ENCODE data around the gene NTRK2.
"Not testable (repeated sequence)": the region's sequence is repeated elsewhere in the genome, so short reads cannot be mapped to it uniquely, and the experiment has no call there.

The NTRK2 gene

DNA sequence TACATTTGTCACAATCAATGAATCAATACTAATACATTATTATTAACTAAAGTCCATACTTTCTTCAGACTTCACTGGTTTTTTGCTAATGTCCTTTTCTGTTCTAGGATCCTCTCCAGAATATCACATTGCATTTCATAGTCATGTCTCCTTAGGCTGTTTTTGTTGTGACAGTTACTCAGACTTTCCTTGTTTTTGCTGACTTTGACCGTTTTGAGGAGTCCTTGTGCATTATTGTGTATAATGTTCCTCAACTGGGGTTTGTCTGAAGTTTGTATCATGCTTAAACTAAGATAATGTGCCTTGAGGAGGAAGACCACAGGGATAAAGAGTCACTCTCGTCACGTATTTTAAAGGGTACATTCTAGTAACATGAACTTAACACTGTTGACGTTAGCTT lies 376.9 kb downstream of the NTRK2 start:
- FAIRE-seq (no peak), DNase-seq (ENCODE audit: insufficient read length, low spot score) (no peak)
- TF ChIP-seq SPI1 (IDR thresholded peaks at IDR 0.05; ENCODE audit: low read depth, low read length) (no peak), PAX5 (IDR thresholded peaks at IDR 0.05; ENCODE audit: insufficient read depth, low read length, severe bottlenecking) (no peak)

DNA sequence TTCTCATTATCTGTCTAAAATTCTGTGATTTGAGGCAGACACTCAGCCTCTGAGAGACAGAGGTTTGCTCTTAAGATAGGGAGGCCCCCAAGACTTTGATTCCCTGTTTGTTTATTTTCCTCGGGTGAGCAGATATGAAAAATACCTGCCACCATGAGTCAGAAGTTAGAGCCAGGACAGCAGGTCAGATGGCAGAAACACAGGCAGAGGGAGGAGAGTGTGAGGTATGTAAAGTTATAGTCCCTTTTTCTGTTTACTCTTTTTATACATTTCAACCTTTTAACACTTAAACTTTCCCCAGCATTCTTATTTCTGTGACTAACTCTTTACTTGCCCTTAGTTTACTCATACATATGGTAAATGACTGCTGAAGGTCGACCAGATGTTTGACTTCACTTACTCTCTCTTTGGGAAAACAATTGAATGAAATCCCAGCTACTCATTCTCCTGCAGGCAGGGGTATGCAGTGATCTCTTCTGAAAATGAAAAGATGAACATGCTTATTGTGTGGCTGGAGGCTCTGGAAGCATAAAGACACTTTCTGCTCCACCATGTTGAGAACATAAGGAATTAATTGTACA lies 383.8 kb downstream of the NTRK2 start:
- TF ChIP-seq SPI1 (IDR thresholded peaks at IDR 0.05; ENCODE audit: low read depth, low read length) (no peak), POLR2AphosphoS5 (IDR thresholded peaks at IDR 0.05; ENCODE audit: low read depth, low read length) (no peak), POLR2A (IDR thresholded peaks at IDR 0.05; ENCODE audit: low read depth, low read length) (no peak), POU2F2 (IDR thresholded peaks at IDR 0.05; ENCODE audit: low read depth, low read length) (no peak), TAF1 (IDR thresholded peaks at IDR 0.05; ENCODE audit: low read depth, low read length) (no peak)
- FAIRE-seq (no peak), DNase-seq (ENCODE audit: insufficient read length, low spot score) (no peak)

DNA sequence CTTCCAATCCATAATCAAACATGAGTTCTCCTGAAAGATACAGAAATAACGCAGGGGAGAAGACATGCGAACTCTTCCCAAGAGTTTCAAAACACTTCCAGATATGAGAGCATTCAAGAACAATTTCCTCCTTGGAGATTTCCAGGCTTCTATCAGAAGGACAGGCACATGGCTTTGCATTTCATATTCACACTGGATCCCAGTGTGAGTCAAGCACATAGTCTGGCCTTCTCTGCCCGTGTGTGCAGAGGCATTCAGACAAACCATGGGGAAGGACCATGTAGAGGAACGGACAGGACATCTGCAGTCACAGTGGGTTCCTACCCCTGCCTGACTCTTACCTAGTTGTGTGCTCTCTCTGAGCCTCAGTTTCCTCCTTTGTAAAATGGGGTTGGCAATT lies 384.5 kb downstream of the NTRK2 start:
- FAIRE-seq (no peak), DNase-seq (ENCODE audit: insufficient read length, low spot score) (no peak)
- TF ChIP-seq TAF1 (IDR thresholded peaks at IDR 0.05; ENCODE audit: low read depth, low read length) (no peak), SPI1 (IDR thresholded peaks at IDR 0.05; ENCODE audit: low read depth, low read length) (no peak), POU2F2 (IDR thresholded peaks at IDR 0.05; ENCODE audit: low read depth, low read length) (no peak), PAX5 (IDR thresholded peaks at IDR 0.05; ENCODE audit: insufficient read depth, low read length, severe bottlenecking) (no peak), POLR2A (IDR thresholded peaks at IDR 0.05; ENCODE audit: low read depth, low read length) (no peak), POLR2AphosphoS5 (IDR thresholded peaks at IDR 0.05; ENCODE audit: low read depth, low read length) (no peak)

DNA sequence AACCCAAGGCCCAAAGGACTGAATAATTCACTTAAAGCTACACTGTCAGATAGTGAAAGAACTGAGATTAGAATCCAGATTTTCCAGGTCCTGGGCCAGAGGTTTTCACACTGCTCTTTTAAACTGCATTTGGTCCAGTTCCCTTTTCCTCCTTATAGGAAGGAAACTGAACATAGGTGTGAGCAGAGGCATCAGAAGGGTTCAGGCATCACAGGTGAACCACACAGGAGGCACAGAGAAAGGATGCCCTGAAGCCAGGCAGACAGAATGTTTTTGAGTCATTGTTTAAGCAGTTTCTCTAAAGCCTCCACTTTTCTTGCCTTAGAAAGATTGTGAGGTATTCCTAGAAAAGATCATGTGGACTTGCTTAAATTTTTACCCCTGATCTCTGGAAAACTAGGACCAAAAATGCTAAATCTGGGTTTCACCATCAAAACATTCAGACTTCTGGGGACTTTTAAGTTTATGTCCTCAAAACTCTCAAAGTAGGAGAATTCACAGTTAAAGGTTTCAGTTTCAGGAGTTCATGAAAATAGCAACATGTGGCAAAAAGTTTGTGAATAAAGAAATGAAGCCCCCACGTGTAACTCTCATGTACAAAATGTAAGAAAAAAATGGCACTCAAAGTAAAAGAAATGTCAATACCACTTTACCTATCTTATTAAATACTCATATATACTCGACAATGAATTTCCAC lies 386.1 kb downstream of the NTRK2 start:
- no peak for DNase-seq (ENCODE audit: insufficient read length, low spot score)
- no peak for FAIRE-seq
- TF ChIP-seq POU2F2 (IDR thresholded peaks at IDR 0.05; ENCODE audit: low read depth, low read length) = no peak
- TF ChIP-seq SPI1 (IDR thresholded peaks at IDR 0.05; ENCODE audit: low read depth, low read length) = peak; percentile 43; the same call in 1 of the 2 replicates
- TF ChIP-seq PAX5 (IDR thresholded peaks at IDR 0.05; ENCODE audit: insufficient read depth, low read length, severe bottlenecking) = no peak

DNA sequence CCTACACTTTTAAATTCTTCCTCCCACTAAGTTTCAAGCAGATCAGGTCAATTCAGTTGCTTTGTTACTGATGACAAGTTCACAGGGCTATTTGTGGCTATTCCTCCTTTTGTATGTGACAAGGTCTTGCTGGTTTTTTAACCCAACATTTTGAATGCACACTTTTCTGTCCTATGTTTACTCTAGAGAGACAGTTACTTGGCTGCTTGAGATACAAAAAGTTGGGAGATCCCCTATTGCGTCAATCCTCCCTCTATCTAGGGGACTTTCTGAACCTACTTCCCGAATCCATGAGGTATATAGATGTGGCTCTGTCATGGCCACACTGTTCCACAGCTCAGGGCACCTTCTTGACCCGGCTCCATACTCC lies 386.7 kb downstream of the NTRK2 start:
- DNase-seq (ENCODE audit: insufficient read length, low spot score) (no peak), FAIRE-seq (no peak)
- TF ChIP-seq SPI1 (IDR thresholded peaks at IDR 0.05; ENCODE audit: low read depth, low read length) (no peak), TAF1 (IDR thresholded peaks at IDR 0.05; ENCODE audit: low read depth, low read length) (no peak), POLR2AphosphoS5 (IDR thresholded peaks at IDR 0.05; ENCODE audit: low read depth, low read length) (no peak), POLR2A (IDR thresholded peaks at IDR 0.05; ENCODE audit: low read depth, low read length) (no peak), POU2F2 (IDR thresholded peaks at IDR 0.05; ENCODE audit: low read depth, low read length) (no peak), PAX5 (IDR thresholded peaks at IDR 0.05; ENCODE audit: insufficient read depth, low read length, severe bottlenecking) (no peak)

DNA sequence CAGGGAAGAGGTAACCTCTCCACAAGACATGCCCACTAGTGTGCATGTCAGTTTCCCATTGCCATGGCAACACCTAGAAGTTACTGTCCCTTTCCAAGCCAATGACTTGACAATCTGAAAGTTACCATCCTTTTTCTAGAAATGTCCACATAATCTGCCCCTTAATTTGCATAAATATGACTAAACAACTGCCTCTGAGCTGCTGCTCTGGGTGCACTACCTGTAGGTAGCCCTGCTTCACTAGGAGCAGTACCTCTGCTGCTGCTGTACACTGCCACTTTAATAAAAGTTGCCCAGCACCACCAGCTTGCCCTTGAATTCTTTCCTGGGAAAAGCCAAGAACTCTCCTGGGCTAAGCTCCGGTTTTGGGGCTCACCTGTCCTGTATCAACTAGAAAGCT lies 392.4 kb downstream of the NTRK2 start:
- FAIRE-seq (no peak), DNase-seq (ENCODE audit: insufficient read length, low spot score) (no peak)
- TF ChIP-seq TAF1 (IDR thresholded peaks at IDR 0.05; ENCODE audit: low read depth, low read length) = no peak
- TF ChIP-seq POLR2AphosphoS5 (IDR thresholded peaks at IDR 0.05; ENCODE audit: low read depth, low read length) = no peak
- no peak for TF ChIP-seq POLR2A (IDR thresholded peaks at IDR 0.05; ENCODE audit: low read depth, low read length)
- TF ChIP-seq SPI1 (IDR thresholded peaks at IDR 0.05; ENCODE audit: low read depth, low read length) = no peak
- no peak for TF ChIP-seq POU2F2 (IDR thresholded peaks at IDR 0.05; ENCODE audit: low read depth, low read length)
- no peak for TF ChIP-seq PAX5 (IDR thresholded peaks at IDR 0.05; ENCODE audit: insufficient read depth, low read length, severe bottlenecking)

DNA sequence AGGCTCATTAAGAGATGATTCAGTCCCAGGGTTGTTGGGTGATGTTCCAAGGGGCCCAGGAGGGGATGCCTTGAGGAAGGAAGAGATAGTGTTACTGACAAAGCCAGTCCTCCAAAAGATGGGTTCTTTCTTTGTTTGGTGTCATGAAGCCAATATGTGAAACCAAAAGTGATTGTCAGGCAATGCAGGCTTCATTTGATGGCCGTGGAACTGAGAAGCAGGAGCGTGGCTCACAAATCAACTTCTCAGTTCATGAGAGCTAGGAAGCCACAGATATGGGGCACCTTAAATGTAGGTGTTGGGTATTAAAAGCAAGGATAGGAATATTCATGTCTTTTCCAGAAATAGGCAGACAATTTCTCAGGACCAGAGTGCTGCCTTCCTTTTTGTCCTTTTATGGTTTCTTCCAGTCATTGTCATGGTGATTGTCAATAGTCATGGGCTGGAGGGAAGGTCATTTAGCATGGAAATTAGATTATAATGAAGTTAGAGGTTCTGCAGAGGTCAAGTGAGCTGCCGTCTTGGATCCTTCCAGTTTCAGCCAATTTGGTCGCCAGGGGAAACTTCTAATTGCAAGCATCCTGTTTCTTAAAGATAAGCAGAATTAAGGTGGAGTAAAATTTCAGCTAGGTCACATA lies 393.0 kb downstream of the NTRK2 start:
- DNase-seq (ENCODE audit: insufficient read length, low spot score) (no peak), FAIRE-seq (no peak)
- no peak for TF ChIP-seq SPI1 (IDR thresholded peaks at IDR 0.05; ENCODE audit: low read depth, low read length)
- no peak for TF ChIP-seq TAF1 (IDR thresholded peaks at IDR 0.05; ENCODE audit: low read depth, low read length)
- no peak for TF ChIP-seq PAX5 (IDR thresholded peaks at IDR 0.05; ENCODE audit: insufficient read depth, low read length, severe bottlenecking)
- no peak for TF ChIP-seq POLR2A (IDR thresholded peaks at IDR 0.05; ENCODE audit: low read depth, low read length)
- TF ChIP-seq POLR2AphosphoS5 (IDR thresholded peaks at IDR 0.05; ENCODE audit: low read depth, low read length) = no peak
- TF ChIP-seq POU2F2 (IDR thresholded peaks at IDR 0.05; ENCODE audit: low read depth, low read length) = no peak

DNA sequence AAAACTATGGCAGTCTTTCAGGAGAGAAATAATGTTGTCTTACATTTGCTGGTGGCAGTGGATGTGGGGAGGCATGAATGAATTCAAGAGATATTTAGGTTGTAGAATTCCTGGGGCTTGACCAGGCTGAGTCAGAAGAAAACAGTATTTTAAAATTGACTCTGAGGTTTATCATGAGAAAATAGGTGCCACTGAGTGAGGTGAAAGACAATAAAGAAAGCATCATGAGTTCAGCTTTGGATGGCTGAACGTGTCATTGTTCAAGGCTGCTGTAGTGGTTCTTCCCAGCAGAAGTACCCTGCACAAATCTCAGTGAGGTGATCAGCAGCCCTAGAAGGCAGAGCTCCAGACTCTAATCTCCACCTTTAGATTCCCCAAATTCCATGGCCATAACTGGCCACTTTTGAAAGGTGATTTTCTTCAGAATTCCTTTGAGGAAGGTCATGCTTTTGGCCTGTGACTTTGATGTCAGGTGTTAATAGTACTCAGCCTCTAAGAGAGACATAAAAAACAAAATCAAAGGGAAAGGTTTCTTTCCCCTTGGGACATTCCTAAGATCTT lies 395.4 kb downstream of the NTRK2 start:
- TF ChIP-seq PAX5 (IDR thresholded peaks at IDR 0.05; ENCODE audit: insufficient read depth, low read length, severe bottlenecking) (no peak), POU2F2 (IDR thresholded peaks at IDR 0.05; ENCODE audit: low read depth, low read length) (no peak), POLR2A (IDR thresholded peaks at IDR 0.05; ENCODE audit: low read depth, low read length) (no peak), SPI1 (IDR thresholded peaks at IDR 0.05; ENCODE audit: low read depth, low read length) (no peak), TAF1 (IDR thresholded peaks at IDR 0.05; ENCODE audit: low read depth, low read length) (no peak), POLR2AphosphoS5 (IDR thresholded peaks at IDR 0.05; ENCODE audit: low read depth, low read length) (no peak)
- FAIRE-seq (no peak), DNase-seq (ENCODE audit: insufficient read length, low spot score) (no peak)

DNA sequence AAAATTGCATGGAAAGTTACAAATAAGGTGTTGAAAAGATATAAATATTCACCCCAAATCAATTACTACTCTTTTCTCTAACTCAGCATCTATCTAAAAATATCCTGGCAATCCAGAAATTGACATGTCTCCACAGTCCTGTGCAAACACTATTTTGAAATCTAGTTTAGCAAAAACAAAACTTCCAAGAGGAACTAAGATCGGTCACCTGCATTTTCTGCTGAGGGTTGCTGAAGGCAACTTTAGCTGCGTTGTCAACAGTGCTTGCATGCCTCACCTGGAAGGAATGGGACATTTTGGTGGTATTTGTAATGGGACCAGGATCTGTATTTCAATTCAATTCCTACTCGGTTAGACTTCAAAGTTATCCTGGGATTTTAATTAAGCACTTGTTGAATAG lies 398.3 kb downstream of the NTRK2 start:
- FAIRE-seq = no peak
- peak; percentile 74 for TF ChIP-seq SPI1 (IDR thresholded peaks at IDR 0.05; ENCODE audit: low read depth, low read length)
- TF ChIP-seq PAX5 (IDR thresholded peaks at IDR 0.05; ENCODE audit: insufficient read depth, low read length, severe bottlenecking) = no peak
- DNase-seq (ENCODE audit: insufficient read length, low spot score) = no peak

DNA sequence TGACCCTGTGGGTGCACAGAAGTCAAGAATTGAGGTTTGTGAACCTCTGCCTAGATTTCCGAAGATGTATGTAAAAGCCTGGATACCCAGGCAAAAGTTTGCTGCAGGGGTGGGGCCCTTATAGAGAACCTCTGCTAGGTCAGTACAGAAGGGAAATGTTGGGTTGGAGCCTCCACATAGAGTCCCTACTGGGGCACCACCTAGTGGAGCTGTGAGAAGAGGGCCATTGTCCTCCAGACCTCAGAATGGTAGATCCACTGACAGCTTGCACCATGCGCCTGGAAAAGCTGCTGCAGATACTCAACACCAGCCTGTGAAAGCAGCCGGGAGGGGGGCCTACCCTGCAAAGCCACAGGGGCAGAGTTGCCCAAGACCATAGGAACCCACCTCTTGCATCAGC lies 399.9 kb downstream of the NTRK2 start:
- FAIRE-seq = not testable (repeated sequence)

More for the DNA sequence above, 399.9 kb downstream of the NTRK2 start:
- not testable (repeated sequence) for DNase-seq (ENCODE audit: insufficient read length, low spot score)

Data from GM12891 (cell line).